ENCODE data around the gene FAH.
"Not testable (repeated sequence)": the region's sequence is repeated elsewhere in the genome, so short reads cannot be mapped to it uniquely, and the experiment has no call there.

FAH gene

GRCh38 chr15:80151576-80151975 is 1.2 kb upstream of the FAH start:
- DNase-seq (ENCODE audit: low read depth): no peak

DNA sequence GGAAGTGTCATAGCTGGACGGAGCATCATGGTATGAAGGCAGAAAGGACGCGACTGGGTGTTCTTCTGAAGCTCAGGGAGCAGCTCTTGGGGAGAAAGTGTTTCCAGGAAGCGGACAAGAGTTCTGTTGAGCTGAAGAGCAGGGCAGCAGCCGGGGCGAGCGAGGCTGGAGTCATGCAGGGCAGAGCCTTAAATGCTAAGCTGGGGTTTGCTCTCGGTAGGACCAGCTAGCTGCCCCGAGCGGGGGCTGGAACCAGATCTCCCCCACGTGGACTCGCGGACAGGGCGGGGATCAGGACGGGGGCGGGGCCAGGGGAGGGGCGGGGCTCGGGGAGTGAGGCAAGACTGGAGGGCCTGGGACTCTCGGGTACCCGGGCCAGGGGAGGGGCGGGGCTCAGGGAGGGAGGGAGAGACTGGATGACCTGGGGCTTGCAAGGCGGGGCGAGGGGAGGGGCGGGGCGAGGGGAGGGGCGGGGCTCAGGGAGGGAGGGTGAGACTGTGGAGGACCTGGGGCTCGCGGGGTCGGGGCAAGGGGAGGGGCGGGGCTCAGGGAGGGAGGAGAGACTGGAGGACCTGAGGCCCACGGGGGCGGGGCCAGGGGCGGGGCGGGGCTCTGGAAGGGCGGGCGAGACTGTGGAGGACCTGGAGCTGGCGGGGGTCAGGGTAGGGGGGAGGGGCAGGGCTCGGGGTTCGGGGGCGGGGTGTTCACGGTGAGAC is 461 bp upstream of the FAH start:
- DNase-seq (ENCODE audit: low read depth): peak; percentile 87

GRCh38 chr15:80153900-80154299 is 1.1 kb downstream of the FAH start:
- no peak for DNase-seq (ENCODE audit: low read depth)

GRCh38 chr15:80154336-80154735 is 1.5 kb downstream of the FAH start:
- DNase-seq (ENCODE audit: low read depth): no peak

DNA sequence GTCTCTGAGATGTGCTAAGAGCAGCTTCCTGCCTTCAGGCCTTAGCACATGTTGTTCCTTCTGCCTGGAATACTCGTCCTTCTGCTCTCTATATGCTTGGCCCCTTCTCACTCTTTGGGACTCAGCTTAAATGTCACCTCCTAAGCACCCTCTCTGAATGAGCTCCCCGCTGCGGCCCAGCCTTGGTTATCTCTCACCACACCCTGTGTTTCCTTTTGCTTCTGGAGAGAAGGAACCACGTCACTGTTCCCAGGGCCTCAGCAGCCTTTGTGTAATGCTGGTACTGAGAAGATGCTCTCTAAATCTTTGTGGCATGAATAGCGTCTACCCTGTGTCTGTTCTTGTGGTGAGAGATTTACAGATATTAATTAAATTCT is 2.2 kb downstream of the FAH start:
- no peak for DNase-seq (ENCODE audit: low read depth)

GRCh38 chr15:80155378-80156175 is 2.8 kb downstream of the FAH start:
- DNase-seq (ENCODE audit: low read depth): not testable (repeated sequence)

- no peak for DNase-seq (ENCODE audit: low read depth)
These were observed 3.4 kb downstream of the FAH start for GRCh38 chr15:80156176-80156720.

GRCh38 chr15:80157215-80157614 is 4.4 kb downstream of the FAH start:
- DNase-seq (ENCODE audit: low read depth): no peak

DNA sequence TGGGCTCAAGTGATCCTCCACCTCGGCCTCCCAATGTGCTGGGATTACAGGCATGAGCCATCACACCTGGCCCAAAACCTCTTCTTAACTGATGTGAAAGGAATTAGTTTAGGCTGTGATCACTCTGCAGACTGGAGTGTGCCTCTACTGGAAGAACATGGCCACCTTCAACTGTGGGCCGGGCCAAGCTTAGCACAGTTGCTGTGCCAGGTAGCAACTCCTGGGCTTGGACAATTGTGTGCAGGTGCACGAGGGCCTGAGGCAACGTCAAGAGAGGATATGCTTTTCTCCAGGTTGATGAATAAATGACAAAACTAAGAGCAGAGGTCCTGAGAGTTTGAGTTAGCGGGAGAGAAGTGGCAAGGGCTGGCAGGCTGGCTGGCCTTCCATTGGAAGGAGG is 6.5 kb downstream of the FAH start:
- no peak for DNase-seq (ENCODE audit: low read depth)

DNA sequence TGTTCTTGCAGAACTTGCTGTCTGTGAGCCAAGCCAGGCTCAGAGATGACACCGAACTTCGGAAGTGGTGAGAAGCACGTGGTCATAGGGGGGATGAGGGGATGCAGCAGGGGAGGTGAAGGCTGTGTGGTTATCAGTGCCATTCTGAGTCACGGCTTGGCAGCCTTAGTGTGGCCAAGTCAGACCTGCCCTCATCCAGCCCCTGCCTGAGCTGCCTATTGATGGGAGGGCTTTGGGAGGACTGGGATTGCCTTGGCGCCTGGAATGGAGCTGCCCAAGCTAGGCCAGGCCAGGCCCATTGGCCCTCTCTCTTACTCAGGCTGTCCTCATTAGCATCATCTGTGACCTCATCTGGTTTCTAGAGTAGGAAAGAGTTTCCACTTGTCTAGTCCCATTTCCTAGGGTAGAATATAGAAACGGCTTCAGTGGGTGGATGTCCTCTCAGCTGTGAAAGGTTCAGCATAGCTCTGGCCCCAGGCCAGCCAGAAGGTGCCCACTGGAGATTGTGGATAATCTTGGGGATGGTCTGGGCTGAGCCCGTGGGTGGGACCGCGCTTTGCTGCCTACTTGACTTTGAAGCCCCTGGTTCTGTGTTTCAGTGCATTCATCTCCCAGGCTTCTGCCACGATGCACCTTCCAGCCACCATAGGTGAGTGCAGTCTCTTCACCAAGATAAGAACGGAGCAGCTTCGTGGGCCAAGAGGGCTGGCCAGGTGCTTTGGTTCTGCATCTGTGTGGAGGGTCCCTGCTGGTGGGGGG is 7.2 kb downstream of the FAH start:
- DNase-seq (ENCODE audit: low read depth): no peak

DNA sequence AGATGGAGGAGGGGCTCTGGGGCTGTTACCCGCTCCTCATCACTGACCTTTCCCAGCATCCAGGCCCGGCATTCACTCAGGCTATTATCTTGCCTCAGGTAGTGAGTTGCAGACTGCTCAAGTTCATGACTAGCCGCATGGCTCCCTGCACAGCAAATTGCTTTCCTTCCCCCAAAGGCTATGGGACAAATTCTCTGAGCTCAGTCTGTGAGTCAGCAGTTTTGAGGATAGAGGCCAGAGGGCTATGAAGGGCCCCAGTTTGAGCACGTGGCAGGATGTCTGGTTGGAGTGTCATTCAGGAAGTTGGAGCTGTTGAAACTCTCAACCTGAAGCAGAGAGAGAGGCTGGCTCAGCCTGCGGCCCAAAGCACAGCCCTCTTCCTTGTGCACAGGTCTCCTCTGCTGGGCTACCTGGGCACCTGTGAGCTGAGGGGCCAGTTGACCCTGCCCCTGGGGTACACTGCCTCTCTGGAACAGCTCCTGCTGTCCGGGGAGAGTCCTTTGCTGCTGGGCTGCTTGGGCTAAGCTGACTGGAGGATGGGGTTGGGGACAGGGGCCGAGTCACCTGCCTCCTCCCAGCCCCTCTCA is 7.9 kb downstream of the FAH start:
- no peak for DNase-seq (ENCODE audit: low read depth)

- DNase-seq (ENCODE audit: low read depth): no peak
These were observed 8.7 kb downstream of the FAH start for GRCh38 chr15:80161468-80162016.

- DNase-seq (ENCODE audit: low read depth): no peak
These were observed 9.3 kb downstream of the FAH start for GRCh38 chr15:80162059-80162554.

DNA sequence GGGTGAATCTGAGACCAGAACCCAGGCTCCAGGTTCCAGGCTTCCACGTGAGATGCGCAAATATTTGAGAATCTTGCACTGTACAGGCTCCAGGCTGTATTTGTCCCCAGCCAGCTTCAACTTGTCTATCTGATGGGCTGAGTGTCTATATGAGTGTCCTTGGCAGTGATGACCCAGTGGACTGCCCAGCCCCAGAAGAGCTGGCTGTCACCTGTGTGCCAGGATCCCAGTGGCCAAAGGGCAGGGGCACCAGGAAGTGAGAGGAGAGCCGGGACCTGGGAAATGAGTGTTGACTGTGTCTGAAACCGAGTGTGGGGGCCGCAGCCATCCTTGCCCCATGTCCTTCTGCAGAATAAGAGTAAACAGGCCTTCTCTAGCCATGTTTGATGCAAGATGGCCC is 10.4 kb downstream of the FAH start:
- no peak for DNase-seq (ENCODE audit: low read depth)

- DNase-seq (ENCODE audit: low read depth): no peak
These were observed 11.1 kb downstream of the FAH start for GRCh38 chr15:80163897-80164296.

DNA sequence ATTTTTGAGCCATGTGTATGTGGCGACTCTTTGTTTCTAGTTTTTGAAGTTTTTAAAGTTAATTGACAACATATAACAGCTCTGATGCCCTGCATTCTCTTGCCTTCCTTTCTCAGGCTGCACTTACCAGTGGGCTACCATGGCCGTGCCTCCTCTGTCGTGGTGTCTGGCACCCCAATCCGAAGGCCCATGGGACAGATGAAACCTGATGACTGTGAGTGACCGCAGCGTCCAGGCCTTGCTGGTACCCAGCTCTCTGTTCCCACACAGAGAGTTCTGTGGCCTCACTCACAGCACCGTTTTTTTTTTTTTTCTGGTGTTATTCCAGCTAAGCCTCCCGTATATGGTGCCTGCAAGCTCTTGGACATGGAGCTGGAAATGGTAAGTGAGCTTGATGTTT is 15.1 kb downstream of the FAH start:
- no peak for DNase-seq (ENCODE audit: low read depth)

DNA sequence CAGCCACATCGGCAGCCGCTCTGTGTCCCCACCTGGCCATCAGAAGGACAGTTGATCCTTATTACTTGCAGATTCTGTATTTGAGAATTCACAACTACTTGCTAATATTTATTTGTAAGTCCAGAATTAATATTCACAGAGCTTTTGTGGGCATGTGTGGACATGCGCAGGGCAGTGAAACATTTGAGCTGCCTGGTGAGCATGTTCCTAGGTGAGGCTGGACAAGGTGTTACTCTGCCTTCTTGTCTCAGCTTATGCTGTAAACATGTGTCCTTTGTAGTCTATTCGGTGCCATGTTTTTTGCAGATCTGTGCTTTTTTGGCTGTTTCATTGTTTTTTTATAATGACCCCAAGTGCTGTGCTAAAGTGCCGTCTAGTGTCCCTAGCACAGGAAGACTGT is 15.6 kb downstream of the FAH start:
- DNase-seq (ENCODE audit: low read depth): no peak

- no peak for DNase-seq (ENCODE audit: low read depth)
These were observed 17.1 kb downstream of the FAH start for GRCh38 chr15:80169768-80170357.

GRCh38 chr15:80170596-80170995 is 17.8 kb downstream of the FAH start:
- no peak for DNase-seq (ENCODE audit: low read depth)

- DNase-seq (ENCODE audit: low read depth): no peak
These were observed 19.0 kb downstream of the FAH start for GRCh38 chr15:80171787-80172186.

DNA sequence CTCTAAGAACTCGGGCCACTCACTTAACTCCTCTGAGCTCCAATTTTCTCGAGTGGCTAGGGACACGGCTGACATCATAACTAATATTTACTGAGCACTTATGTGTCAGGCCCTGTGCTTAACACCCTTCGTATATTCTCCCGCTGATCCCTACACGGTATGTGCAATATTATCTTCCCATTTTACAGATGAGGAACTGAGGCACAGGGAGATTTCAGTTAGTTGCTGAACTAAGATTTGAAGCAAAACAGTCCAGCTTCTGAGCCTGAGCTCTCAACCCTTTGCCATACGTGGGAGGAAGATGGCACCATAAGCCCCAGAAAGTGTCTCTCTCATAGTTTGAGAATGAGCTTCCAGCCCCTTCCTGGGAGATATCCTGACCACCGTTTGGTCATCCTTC is 19.6 kb downstream of the FAH start:
- no peak for DNase-seq (ENCODE audit: low read depth)

Data from stimulated activated CD8-positive, alpha-beta memory T cell treated with anti-CD3 and anti-CD28 coated beads, Interleukin-4, amount 100 ng/mL, for 24 hours (primary cell).